K562 (cell line): ENCODE data around the gene MICAL2. TPM values are rescaled to one million over a fixed set of nuclear protein-coding genes. Genes with fewer than 3 reads are reported as not detected.
A peak's percentile ranks its signal among the peaks of the same experiment; 100 is the strongest.

Source experiments
- CBFB ChIP-seq: sonication (generic); formaldehyde crosslinking; IDR thresholded peaks from 2 replicates; pipeline ENCODE4 v1.4.0; 2020; ENCODE audit warnings: mild to moderate bottlenecking, missing genetic modification reagents
- HMG20B ChIP-seq: fragments of 250-450 bp; sonication (Bioruptor Pico); IDR thresholded peaks from 2 replicates; pipeline ENCODE4 v1.5.0; 2021; ENCODE audit warnings: mild to moderate bottlenecking
- ILF3 ChIP-seq: fragments of 450-650 bp; IDR thresholded peaks from 2 replicates; pipeline ENCODE4 v1.6.1; 2018; ENCODE audit warnings: antibody characterized with exemption, mild to moderate bottlenecking, moderate library complexity, borderline replicate concordance
- NBN ChIP-seq: fragments of 450-650 bp; IDR thresholded peaks from 2 replicates; pipeline ENCODE4 v1.6.1; 2016; ENCODE audit warnings: low read depth, mild to moderate bottlenecking
- NFIC ChIP-seq: fragments of 450-650 bp; IDR thresholded peaks from 2 replicates; pipeline ENCODE4 v1.6.1; 2017; ENCODE audit warnings: mild to moderate bottlenecking, inconsistent platforms
- PHB ChIP-seq: fragments of 250-450 bp; sonication (Bioruptor Pico); IDR thresholded peaks from 2 replicates; pipeline ENCODE4 v1.5.0; 2021
- POLR2AphosphoS5 ChIP-seq: IDR thresholded peaks from 2 replicates; pipeline ENCODE4 v1.6.1; 2011; ENCODE audit warnings: mild to moderate bottlenecking, low read depth, low read length, moderate library complexity; ENCODE audit not compliant: control insufficient read depth, insufficient read depth
- RBM17 ChIP-seq: fragments of 200-400 bp; formaldehyde crosslinking; IDR thresholded peaks from 2 replicates; pipeline ENCODE4 v1.6.1; 2017; ENCODE audit warnings: low read depth, mild to moderate bottlenecking, low read length, borderline replicate concordance
- TBL1XR1 ChIP-seq, 2 experiments: IDR thresholded peaks; 2 replicates each; pipeline ENCODE4 v1.6.1; 2012; ENCODE audit warnings: improper control_type of control experiment in 2 of 2, low read length in 2 of 2, mild to moderate bottlenecking in 1 of 2
- TBP ChIP-seq: optimal IDR thresholded peaks from 2 replicates; pipeline ENCODE3; 2011; ENCODE audit warnings: low read depth, low read length, improper control_type of control experiment
- TRIM28 ChIP-seq: fragments of 450-650 bp; IDR thresholded peaks from 2 replicates; pipeline ENCODE4 v1.6.1; 2017
- ZNF175 ChIP-seq: fragments of 200-800 bp; sonication (Bioruptor generic); IDR thresholded peaks from 2 replicates; pipeline ENCODE4 v1.6.1; 2016; ENCODE audit warnings: low read depth, mild to moderate bottlenecking, missing genetic modification characterization, missing compliant biosample characterization
- ZNF184 ChIP-seq: sonication (generic); formaldehyde crosslinking; IDR thresholded peaks from 2 replicates; pipeline ENCODE4 v1.5.0; 2020; ENCODE audit warnings: missing genetic modification reagents
- ZNF253 ChIP-seq: fragments of 250-450 bp; sonication (Bioruptor Pico); conservative IDR thresholded peaks from 2 replicates; pipeline ENCODE4 v1.6.1; 2021; ENCODE audit warnings: mild to moderate bottlenecking
- ZNF316 ChIP-seq: fragments of 450-650 bp; IDR thresholded peaks from 2 replicates; pipeline ENCODE4 v1.6.1; 2016
- ZNF347 ChIP-seq: fragments of 450-650 bp; formaldehyde crosslinking; IDR thresholded peaks from 2 replicates; pipeline ENCODE4 v1.4.0; 2020; ENCODE audit warnings: low read depth, mild to moderate bottlenecking, moderate library complexity
- ZNF561 ChIP-seq: fragments of 450-650 bp; formaldehyde crosslinking; conservative IDR thresholded peaks from 2 replicates; pipeline ENCODE4 v1.4.0; 2020; ENCODE audit warnings: mild to moderate bottlenecking, moderate library complexity
- ZNF586 ChIP-seq: fragments of 450-650 bp; formaldehyde crosslinking; conservative IDR thresholded peaks from 2 replicates; pipeline ENCODE4 v1.4.0; 2020; ENCODE audit warnings: mild to moderate bottlenecking, moderate library complexity
- ZNF609 ChIP-seq: sonication (generic); formaldehyde crosslinking; IDR thresholded peaks from 2 replicates; pipeline ENCODE4 v1.8.1; 2023; ENCODE audit warnings: missing genetic modification reagents, mild to moderate bottlenecking, borderline replicate concordance
- polyA plus RNA-seq, 8 experiments: library from polyadenylated mRNA; depleted of rRNA in 4 of 8; stranded (reverse) in 5 of 8; unstranded in 3 of 8; fragments of >200 nt; fragmentation: Nextera tagmentation in 2 of 8; fragmentation: Illumina TruSeq in 1 of 8; extraction: Ambion mirVana in 2 of 8; extraction: Trizol in 1 of 8; gene quantifications; 2 replicates each; pipeline versions ENCODE4 v1.2.1 to v1.2.3, GENCODE V29; 2011 to 2014; ENCODE audit warnings: inconsistent platforms in 1 of 8, missing spikeins in 1 of 8
- total RNA-seq, 7 experiments: library from RNA; depleted of rRNA in 6 of 7; stranded (reverse); fragments of >200 nt in 6 of 7; fragmentation: Illumina TruSeq in 2 of 7; extraction: Trizol in 2 of 7; gene quantifications; 2 replicates each; pipeline versions ENCODE4 v1.2.1 to v1.2.3, GENCODE V29; 2011 to 2021; ENCODE audit warnings: low replicate concordance in 1 of 7
- TF ChIP-seq, protein P1 (sequence below): fragments of 450-650 bp; IDR thresholded peaks from 2 replicates; pipeline ENCODE4 v1.6.1; 2016; ENCODE audit warnings: mild to moderate bottlenecking

The MICAL2 gene
- total and polyA plus RNA-seq, 9 of the 15 experiments (the other 6 are each of a cell fraction or from before 2014, with no cell fraction given): 4.7 to 64.2 (median 33.6) TPM

GRCh38 chr11:12114193-12115033, 4.0 kb downstream of the MICAL2 start (continued):
- TF ChIP-seq ZNF609 (CRISPR knock-in tag) (peak; percentile 88; the same call in 1 of the 2 replicates), ZNF347 (CRISPR knock-in tag) (no peak), PHB (CRISPR knock-in tag) (no peak), ZNF175 (peak; percentile 58; the same call in 1 of the 2 replicates), HMG20B (CRISPR knock-in tag) (no peak), ZNF561 (CRISPR knock-in tag) (no peak), RBM17 (no peak), NFIC (peak; percentile 53; the same call in 1 of the 2 replicates), ILF3 (no peak), ZNF184 (CRISPR knock-in tag) (no peak), POLR2AphosphoS5 (peak; percentile 30; the same call in 1 of the 2 replicates), ZNF253 (CRISPR knock-in tag) (no peak), TRIM28 (no peak), TBL1XR1 (IDR thresholded peaks at IDR 0.05; ENCODE audit: low read length in 2 of 2) (peak in 1 of 2 experiments; percentile 84; a peak in 2 of 4 replicates), CBFB (CRISPR knock-in tag) (no peak), TBP (no peak), ZNF586 (no peak), ZNF316 (no peak), NBN (0 out of 2 replicates have a peak, but pooled peaks have one; percentile 44)
- TF ChIP-seq, protein P1, sequence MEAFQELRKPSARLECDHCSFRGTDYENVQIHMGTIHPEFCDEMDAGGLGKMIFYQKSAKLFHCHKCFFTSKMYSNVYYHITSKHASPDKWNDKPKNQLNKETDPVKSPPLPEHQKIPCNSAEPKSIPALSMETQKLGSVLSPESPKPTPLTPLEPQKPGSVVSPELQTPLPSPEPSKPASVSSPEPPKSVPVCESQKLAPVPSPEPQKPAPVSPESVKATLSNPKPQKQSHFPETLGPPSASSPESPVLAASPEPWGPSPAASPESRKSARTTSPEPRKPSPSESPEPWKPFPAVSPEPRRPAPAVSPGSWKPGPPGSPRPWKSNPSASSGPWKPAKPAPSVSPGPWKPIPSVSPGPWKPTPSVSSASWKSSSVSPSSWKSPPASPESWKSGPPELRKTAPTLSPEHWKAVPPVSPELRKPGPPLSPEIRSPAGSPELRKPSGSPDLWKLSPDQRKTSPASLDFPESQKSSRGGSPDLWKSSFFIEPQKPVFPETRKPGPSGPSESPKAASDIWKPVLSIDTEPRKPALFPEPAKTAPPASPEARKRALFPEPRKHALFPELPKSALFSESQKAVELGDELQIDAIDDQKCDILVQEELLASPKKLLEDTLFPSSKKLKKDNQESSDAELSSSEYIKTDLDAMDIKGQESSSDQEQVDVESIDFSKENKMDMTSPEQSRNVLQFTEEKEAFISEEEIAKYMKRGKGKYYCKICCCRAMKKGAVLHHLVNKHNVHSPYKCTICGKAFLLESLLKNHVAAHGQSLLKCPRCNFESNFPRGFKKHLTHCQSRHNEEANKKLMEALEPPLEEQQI: no peak
